Fibroblast of pulmonary artery (primary cell): Measurements from ENCODE around the gene SWI5.

ENCODE experiments used
- DNase-seq: peaks from one replicate; pipeline ENCODE4 v3.0.0-alpha.2; 2010; ENCODE audit warnings: low read depth
- H3K4me3 ChIP-seq: replicated peaks from 2 replicates; pipeline ENCODE4 v1.5.1; 2011; ENCODE audit warnings: low read depth, mild to moderate bottlenecking, control low read depth, low read length, moderate library complexity
- CTCF ChIP-seq: IDR thresholded peaks from 2 replicates; pipeline ENCODE4 v1.5.1; 2011; ENCODE audit warnings: mild to moderate bottlenecking, control low read depth, low read length, inconsistent platforms; ENCODE audit errors: missing control alignments

SWI5 gene

GRCh38 chr9:128252317-128253139 lies 23.5 kb upstream of the SWI5 start:
- no peak overlapping the region for H3K4me3 ChIP-seq
- no peak for DNase-seq
- no peak for TF ChIP-seq CTCF

- DNase-seq: no peak
- H3K4me3 ChIP-seq: no peak overlapping the region
- TF ChIP-seq CTCF: no peak
These were observed 22.7 kb upstream of the SWI5 start for GRCh38 chr9:128253140-128253990.

- no peak for TF ChIP-seq CTCF
- DNase-seq: no peak
- H3K4me3 ChIP-seq: no peak overlapping the region
These were observed 22.1 kb upstream of the SWI5 start for GRCh38 chr9:128253991-128254346.

- no peak for DNase-seq
- no peak for TF ChIP-seq CTCF
- H3K4me3 ChIP-seq: no peak overlapping the region
These were observed 21.7 kb upstream of the SWI5 start for GRCh38 chr9:128254362-128254761.

GRCh38 chr9:128254855-128255759 lies 21.0 kb upstream of the SWI5 start:
- DNase-seq: peak; percentile 52
- H3K4me3 ChIP-seq: no peak overlapping the region
- peak; percentile 89 for TF ChIP-seq CTCF

GRCh38 chr9:128257086-128257825 lies 18.8 kb upstream of the SWI5 start:
- TF ChIP-seq CTCF: no peak
- DNase-seq: no peak
- H3K4me3 ChIP-seq: no peak overlapping the region
